NCI-H1436 treated with DMSO at 0.1 percent for 48 hours (cell line): ENCODE data around the gene BCOR.

ENCODE experiments used
- DNase-seq: peaks from one replicate; lab custom pipeline; 2025; lab: John Stamatoyannopoulos, UW

Gene BCOR

DNA sequence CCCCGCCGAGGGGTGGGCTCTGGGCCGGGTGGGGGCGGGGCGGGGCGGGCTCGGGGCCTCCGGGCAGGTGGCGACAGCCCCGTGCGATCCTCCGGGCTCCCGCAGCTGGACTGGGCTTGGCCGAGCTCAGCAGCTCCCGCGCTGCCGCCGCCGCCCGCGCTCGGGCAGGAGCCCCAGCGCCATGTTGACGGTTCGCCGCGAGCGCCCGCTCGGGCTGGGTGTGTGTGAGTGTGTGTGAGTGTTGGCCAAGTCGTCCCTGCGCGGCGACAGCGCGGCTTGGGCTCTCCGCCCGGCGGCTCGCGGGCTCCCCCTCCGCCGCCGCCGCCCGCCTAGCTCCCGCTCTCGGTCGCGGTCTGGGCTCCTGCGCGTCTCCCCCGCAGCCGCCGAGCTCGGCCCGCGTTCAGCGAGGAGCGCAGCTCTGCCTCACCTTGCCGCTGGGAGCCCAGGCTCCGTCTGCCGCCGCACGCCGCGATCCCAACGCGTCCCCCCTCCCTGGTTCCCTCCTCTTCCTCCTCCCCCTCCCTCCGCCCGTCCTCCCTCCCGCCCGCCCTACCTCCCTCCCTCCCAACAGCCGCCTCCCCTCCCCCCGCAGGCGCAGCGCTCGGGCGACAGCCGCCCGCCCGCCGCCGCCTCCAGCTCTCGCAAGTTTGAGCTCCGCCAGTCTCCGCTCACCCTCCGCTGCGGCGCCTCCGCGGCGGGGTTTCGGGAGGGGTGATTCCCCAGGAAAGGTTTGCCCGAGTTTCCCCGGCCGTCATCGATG lies at the start of gene BCOR:
BCOR (minus strand) TSS at position 455 of the 760 bp plus-strand sequence. CDS start 20,029 bp downstream, outside the sequence.
- DNase-seq = no peak

DNA sequence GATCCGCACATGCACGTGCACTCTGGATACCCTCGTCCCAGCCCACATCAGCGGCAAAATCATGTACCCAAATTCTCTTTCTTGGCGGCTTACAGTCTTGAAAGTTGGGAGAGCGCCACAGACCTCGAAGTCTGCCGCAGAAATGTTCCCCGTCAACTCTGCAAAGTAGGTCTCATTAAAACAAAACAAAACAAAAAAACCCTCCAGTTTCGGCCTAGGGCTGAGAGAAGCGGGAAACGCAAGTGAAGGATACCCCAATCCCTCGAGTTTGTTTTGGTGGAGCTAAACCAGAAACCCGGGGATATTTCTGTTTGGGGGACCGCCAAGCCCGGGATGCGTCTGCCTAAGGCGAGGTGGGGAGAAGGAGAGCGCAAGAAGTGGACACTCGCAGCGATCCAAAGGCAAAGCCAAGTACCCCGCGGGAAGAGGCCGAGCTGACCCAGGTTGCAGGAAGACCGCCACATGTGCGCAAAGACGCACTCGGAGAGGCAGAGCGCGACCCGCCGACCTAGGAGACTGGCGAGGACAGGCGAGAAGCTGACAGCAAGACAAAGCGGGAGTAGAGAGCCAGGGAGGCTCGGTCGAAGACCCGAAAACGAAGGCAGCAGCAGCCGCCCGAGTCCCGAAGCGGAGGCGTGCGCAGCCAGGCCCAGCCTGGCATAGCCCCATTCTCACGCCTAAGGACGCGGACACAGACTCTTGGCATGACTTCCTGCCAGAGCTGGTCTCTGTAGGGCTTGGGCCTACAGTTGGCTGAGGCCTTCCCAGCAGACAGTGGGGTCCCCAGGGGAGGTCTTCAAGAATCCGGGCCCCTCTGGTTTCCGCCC lies 49.6 kb upstream of the BCOR start:
- no peak for DNase-seq

DNA sequence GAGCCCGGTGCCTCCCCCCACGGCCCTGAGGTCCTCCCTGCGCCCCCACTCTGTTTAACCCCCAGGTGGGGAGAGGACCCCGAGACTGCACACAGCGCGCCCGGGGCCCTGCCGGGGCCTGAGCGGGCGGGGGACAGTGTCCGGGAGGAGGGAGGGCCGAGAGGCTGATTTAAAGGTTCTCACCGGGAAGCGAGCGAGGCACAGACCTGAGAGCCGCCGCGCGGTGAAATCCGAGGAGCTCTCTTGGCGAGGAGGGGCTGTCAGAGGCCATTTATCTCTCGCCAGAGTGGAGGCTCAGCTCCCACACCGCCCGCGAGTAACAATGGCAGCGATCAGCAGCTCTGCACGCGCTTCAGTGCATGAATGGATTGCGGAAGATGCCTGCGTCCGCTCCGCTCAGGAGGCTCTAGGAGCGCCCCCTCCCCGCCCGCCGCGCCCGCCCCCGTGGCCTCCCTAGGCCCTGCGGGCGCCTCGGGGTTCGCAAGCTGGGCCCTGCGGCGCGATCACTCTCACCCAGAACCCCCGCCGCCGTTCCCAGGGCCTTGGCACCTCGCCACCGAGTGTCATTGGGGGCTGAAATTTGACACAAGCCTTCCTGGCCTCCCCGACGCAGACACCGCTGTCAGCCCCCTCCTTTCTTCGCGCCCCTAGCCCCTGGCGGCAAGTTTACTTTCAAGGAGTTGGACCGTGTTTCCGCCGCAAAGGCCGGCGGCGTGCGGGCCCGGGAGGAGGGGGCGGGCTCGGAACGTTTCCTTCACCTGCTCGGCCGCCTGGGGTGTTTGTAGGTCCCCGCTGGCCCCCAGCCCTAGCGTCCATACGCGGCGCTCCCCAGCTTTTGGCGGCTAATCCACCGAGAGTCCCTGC lies 48.7 kb upstream of the BCOR start:
- DNase-seq = no peak

GRCh38 chrX:40145923-40146261 lies 48.1 kb upstream of the BCOR start:
- DNase-seq = no peak

DNA sequence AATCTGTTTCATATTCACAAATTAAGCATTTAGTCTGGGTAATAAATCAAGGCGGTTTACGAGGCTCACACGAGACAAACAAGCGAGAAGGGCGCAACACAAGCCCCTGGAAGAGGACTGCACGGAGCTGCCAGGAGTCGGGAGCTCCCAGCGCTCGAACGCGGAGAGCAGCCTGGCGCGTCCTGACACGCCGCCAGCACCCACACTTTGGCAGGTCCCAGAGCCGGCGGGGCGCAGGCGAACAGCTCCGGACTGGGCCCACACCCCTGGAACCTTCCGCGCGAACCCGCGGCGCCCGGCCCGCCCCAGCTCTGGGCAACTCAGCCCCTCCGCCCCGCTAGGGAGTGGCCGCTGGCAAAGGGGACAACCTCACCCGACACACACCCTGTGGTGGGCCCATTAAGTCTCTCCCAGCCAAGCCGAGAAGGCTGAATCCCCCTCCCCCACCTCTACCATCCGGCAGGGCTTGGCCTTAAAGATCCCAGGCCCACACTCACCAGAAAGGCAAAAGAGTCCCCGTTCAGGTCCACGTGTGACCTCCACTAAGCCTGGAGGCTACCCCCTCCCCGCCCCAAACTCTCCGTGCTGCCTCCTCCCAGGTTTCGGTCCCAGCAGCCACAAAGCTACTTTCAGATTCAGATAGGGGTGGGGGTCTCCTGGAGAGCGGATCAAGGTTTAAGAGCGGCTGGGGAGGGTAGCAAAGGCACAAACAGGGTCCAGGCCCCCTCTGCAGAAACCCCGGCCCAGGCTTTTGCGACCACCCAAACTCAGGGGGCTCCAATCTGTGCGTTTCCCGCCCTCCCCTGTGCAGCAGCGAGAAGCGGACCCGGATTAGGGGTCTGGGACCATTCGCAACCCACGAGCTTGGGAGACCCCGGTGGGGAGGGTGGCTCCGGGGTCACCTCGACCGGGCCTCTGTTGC lies 47.5 kb upstream of the BCOR start:
- no peak for DNase-seq

DNA sequence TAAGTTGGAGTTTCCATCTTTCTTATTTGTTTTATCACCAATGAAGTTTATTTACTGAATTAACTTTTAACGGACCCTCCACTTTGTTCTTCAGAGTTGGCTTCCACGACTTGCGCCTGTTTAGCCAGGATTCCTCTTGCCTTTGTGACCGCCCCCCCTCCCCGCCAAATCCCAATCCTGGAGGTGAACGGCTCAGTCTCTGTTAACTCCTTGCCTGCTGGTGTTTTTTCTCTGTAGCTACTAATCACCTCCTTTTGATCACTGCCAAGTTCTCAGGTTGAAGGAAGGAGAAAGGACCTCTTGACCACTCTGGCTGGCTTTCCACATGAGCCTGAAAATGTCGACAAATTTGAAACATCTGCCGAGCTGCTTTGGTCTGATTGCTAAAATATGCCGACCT lies 46.8 kb upstream of the BCOR start:
- DNase-seq = no peak

DNA sequence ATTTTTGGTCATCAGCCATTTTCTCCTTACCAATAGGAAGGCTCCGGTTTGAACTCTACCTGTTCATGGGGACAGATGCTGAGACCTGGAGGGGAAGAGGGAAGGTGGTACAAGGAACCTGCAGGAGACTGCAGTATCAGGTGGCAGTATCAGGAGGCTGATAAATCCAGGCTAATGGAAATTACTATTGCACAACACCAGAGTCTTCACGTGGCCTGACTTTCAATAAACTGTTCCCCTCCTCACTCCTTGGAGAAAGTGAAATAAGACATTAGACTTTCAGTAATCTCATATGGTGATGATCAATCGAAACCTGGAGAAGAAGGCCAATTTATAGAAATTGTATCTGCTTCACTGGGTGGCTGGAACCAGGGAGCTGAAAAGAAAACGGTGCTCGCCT lies 46.2 kb upstream of the BCOR start:
- DNase-seq = no peak

- DNase-seq = no peak
These were observed 45.2 kb upstream of the BCOR start for GRCh38 chrX:40143001-40143400.

DNA sequence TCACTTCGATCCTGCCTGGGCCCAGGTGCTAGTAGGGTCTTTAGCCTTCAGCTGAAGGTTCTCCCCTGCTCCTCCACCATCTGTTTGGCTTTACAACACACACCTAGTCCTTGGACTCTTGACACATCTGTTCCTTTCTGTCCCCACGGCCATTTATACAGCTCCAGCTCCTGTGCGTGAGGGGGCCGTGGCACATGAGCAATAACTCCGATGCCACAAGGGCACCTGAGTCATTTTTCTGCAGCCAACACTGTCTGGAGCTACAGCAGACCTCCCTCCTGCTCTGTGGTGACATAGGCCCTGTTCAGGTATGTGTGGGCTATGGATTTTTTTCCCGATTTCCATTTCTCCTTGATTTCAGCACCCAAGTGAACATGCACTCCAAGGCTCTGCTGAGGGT lies 44.7 kb upstream of the BCOR start:
- DNase-seq = no peak

GRCh38 chrX:40140706-40141499 lies 43.1 kb upstream of the BCOR start:
- no peak for DNase-seq

- DNase-seq = no peak
These were observed 35.0 kb upstream of the BCOR start for GRCh38 chrX:40132751-40133150.

GRCh38 chrX:40131654-40132337 lies 34.0 kb upstream of the BCOR start:
- no peak for DNase-seq

- no peak for DNase-seq
These were observed 32.4 kb upstream of the BCOR start for GRCh38 chrX:40130207-40130606.

- DNase-seq = no peak
These were observed 29.3 kb upstream of the BCOR start for GRCh38 chrX:40127052-40127451.

- no peak for DNase-seq
These were observed 24.7 kb upstream of the BCOR start for GRCh38 chrX:40122487-40122886.

DNA sequence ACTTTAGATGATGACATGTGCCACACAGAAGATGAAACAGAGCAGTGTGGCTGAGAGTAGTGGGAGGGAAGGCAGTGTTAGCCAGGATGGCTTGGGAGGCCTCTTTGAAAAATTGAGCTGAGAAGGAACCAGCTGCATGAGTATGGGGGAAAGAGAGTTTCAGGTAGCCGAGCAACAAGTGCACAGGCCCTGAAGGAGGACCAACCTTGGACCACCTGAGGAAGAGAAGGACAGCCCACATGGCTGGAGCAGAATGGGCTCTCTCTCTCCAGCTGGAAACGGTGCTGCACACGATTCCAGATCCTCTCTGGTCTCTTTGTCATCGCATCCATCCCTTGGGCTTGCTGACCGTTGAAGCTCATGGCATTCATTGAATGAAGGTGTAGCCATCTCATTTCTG lies 23.9 kb upstream of the BCOR start:
- no peak for DNase-seq

GRCh38 chrX:40120838-40121580 lies 23.3 kb upstream of the BCOR start:
- DNase-seq = no peak

- no peak for DNase-seq
These were observed 20.0 kb upstream of the BCOR start for GRCh38 chrX:40117715-40118285.

- DNase-seq = no peak
These were observed 19.2 kb upstream of the BCOR start for GRCh38 chrX:40116925-40117324.
